PC-9 (cell line): Measurements from ENCODE around the gene F5. TPM values are rescaled to one million over a fixed set of nuclear protein-coding genes. Genes with fewer than 3 reads are reported as not detected.

ENCODE experiments used
- BruUV-seq: library from RNA; stranded (reverse); fragments of 400-500 nt; replicated peaks from 2 replicates; lab custom pipeline; 2021; lab: Mats Ljungman, UMichigan
- CTCF ChIA-PET: fragments of 300-600 bp; sonication (Branson Sonifier 250); formaldehyde crosslinking; loops from one replicate; lab custom pipeline; 2022; ENCODE audit warnings: antibody characterized with exemption; lab: Charles Lee
- POLR2A ChIA-PET: fragments of 300-600 bp; sonication (Branson Sonifier 250); formaldehyde crosslinking; loops from one replicate; lab custom pipeline; 2022; ENCODE audit warnings: antibody characterized with exemption; ENCODE audit not compliant: unreplicated experiment; lab: Charles Lee
- DNase-seq, 2 experiments: peaks; one replicate each; pipeline versions ENCODE4 v3.0.0 to v3.0.0-alpha.2; 2015 to 2022; ENCODE audit warnings: mixed read lengths in 1 of 2
- H2AFZ ChIP-seq: fragments of 200-600 bp; sonication (generic); 2 replicates; pipeline ENCODE4 v1.8.1; 2017; ENCODE audit warnings: antibody characterized with exemption
- H3F3A ChIP-seq: fragments of 200-600 bp; sonication (generic); 2 replicates; pipeline ENCODE4 v1.8.1; 2017; ENCODE audit warnings: antibody characterized with exemption, mild to moderate bottlenecking, low read depth; ENCODE audit not compliant: insufficient read depth
- H3K27ac ChIP-seq: fragments of 200-600 bp; sonication (generic); 2 replicates; pipeline ENCODE4 v1.6.1; 2016; ENCODE audit warnings: mixed run types
- H3K27me3 ChIP-seq: fragments of 200-600 bp; sonication (generic); 2 replicates; pipeline ENCODE4 v1.6.1; 2016; ENCODE audit warnings: low read depth, mixed run types; ENCODE audit not compliant: insufficient read depth
- H3K36me3 ChIP-seq: fragments of 200-600 bp; sonication (generic); 2 replicates; pipeline ENCODE4 v1.6.1; 2016; ENCODE audit warnings: low read depth, mixed run types
- H3K4me1 ChIP-seq: fragments of 200-600 bp; sonication (generic); replicated peaks from 2 replicates; pipeline ENCODE4 v1.6.1; 2016; ENCODE audit warnings: mixed run types; ENCODE audit not compliant: insufficient read depth
- H3K4me2 ChIP-seq: fragments of 200-600 bp; sonication (generic); 2 replicates; pipeline ENCODE4 v1.6.1; 2017; ENCODE audit warnings: mixed run types
- H3K4me3 ChIP-seq: fragments of 200-600 bp; sonication (generic); 2 replicates; pipeline ENCODE4 v1.6.1; 2016; ENCODE audit warnings: mixed run types
- H3K79me2 ChIP-seq: fragments of 200-600 bp; sonication (generic); 2 replicates; pipeline ENCODE4 v1.6.1; 2017; ENCODE audit warnings: low read depth, mixed run types
- H3K9me2 ChIP-seq: fragments of 200-600 bp; sonication (generic); 2 replicates; pipeline ENCODE4 v1.8.1; 2017; ENCODE audit warnings: mild to moderate bottlenecking; ENCODE audit not compliant: insufficient read depth
- H3K9me3 ChIP-seq: fragments of 200-600 bp; sonication (generic); 2 replicates; pipeline ENCODE4 v1.8.1; 2016; ENCODE audit warnings: low read depth; ENCODE audit not compliant: insufficient read depth
- H4K20me1 ChIP-seq: fragments of 200-600 bp; sonication (generic); 2 replicates; pipeline ENCODE4 v1.8.1; 2017; ENCODE audit not compliant: insufficient read depth
- CTCF ChIP-seq: fragments of 200-600 bp; sonication (generic); conservative IDR thresholded peaks from 2 replicates; pipeline ENCODE4 v1.6.1; 2017; ENCODE audit warnings: mixed run types, antibody characterized with exemption, mild to moderate bottlenecking, moderate library complexity
- EZH2 ChIP-seq: fragments of 200-600 bp; sonication (generic); IDR thresholded peaks from 2 replicates; pipeline ENCODE4 v1.8.0; 2017; ENCODE audit warnings: antibody characterized with exemption, low read depth
- intact Hi-C: fragments of 100-400 bp; cut with micrococcal nuclease; formaldehyde crosslinking; loops from one replicate; pipeline ENCODE4 v1.10.0; 2022; ENCODE audit not compliant: unreplicated experiment
- total RNA-seq: library from RNA; stranded (reverse); gene quantifications from 2 replicates; pipeline ENCODE4 v1.2.3, GENCODE V29; 2021

F5 gene
- total RNA-seq, 1 experiment from 2014 or later, result not detected

- TF ChIP-seq EZH2 (no peak), CTCF (no peak)
- ChIA-PET POLR2A (no interaction called here), CTCF (no interaction called here)
- DNase-seq, result no peak
- peaks cover 12% of the 10 kb centered on the region for H3F3A ChIP-seq
- H3K4me3 ChIP-seq, result no peak overlapping the region
- H3K27me3 ChIP-seq, result no peaks in the 10 kb centered on the region
- peaks cover 36% of the 10 kb centered on the region for H3K4me1 ChIP-seq
- no peaks in the 10 kb centered on the region for H3K79me2 ChIP-seq
- H2AFZ ChIP-seq, result no peak overlapping the region
- no peak overlapping the region for H3K4me2 ChIP-seq
- no peaks in the 10 kb centered on the region for H4K20me1 ChIP-seq
- intact Hi-C loops, result no loop called here
- H3K9me2 ChIP-seq, result no peaks in the 10 kb centered on the region
- H3K9me3 ChIP-seq, result no peaks in the 10 kb centered on the region
- no peak overlapping the region for H3K27ac ChIP-seq
- H3K36me3 ChIP-seq, result no peaks in the 10 kb centered on the region
- BruUV-seq, result no TSS peak
These were observed 60.9 kb downstream of the F5 start for GRCh38 chr1:169525391-169525790.

- DNase-seq, result no peak
- no peaks in the 10 kb centered on the region for H3K36me3 ChIP-seq
- BruUV-seq, result no TSS peak
- no peak overlapping the region for H3K4me2 ChIP-seq
- no peak overlapping the region for H2AFZ ChIP-seq
- ChIA-PET CTCF (no interaction called here), POLR2A (no interaction called here)
- H3K4me1 ChIP-seq, result peaks cover 24% of the 10 kb centered on the region
- H3K79me2 ChIP-seq, result no peaks in the 10 kb centered on the region
- H3K9me2 ChIP-seq, result no peaks in the 10 kb centered on the region
- H3K4me3 ChIP-seq, result no peak overlapping the region
- intact Hi-C loops, result no loop called here
- no peaks in the 10 kb centered on the region for H4K20me1 ChIP-seq
- no peak for TF ChIP-seq CTCF
- no peak for TF ChIP-seq EZH2
- H3F3A ChIP-seq, result peaks cover 9% of the 10 kb centered on the region
- H3K9me3 ChIP-seq, result no peaks in the 10 kb centered on the region
- no peak overlapping the region for H3K27ac ChIP-seq
- no peaks in the 10 kb centered on the region for H3K27me3 ChIP-seq
These were observed 62.4 kb downstream of the F5 start for GRCh38 chr1:169523904-169524303.

GRCh38 chr1:169521226-169521625, 65.1 kb downstream of the F5 start:
- TF ChIP-seq CTCF (no peak), EZH2 (no peak)
- Histone ChIP-seq H3K9me3 (no peaks in the 10 kb centered on the region), H3K27me3 (no peaks in the 10 kb centered on the region), H3K4me1 (peaks cover 19% of the 10 kb centered on the region), H3K4me2 (no peak overlapping the region), H3K4me3 (no peak overlapping the region), H2AFZ (no peak overlapping the region), H3K27ac (no peak overlapping the region), H4K20me1 (no peaks in the 10 kb centered on the region), H3K79me2 (no peaks in the 10 kb centered on the region), H3F3A (no peaks in the 10 kb centered on the region), H3K9me2 (no peaks in the 10 kb centered on the region), H3K36me3 (no peaks in the 10 kb centered on the region)
- ChIA-PET CTCF (no interaction called here), POLR2A (no interaction called here)
- intact Hi-C loops, result no loop called here
- DNase-seq, result no peak
- BruUV-seq, result no TSS peak
